ENCODE data around the gene SNRPN. TPM values are rescaled to one million over a fixed set of nuclear protein-coding genes. Genes with fewer than 3 reads are reported as not detected.
"Not testable (repeated sequence)": the region's sequence is repeated elsewhere in the genome, so short reads cannot be mapped to it uniquely, and the experiment has no call there.

SNRPN gene
- total RNA-seq, 1 donor from 2014 or later: 48.6 TPM

- no peak for DNase-seq
- POLR2A ChIA-PET: no interaction called here
- Mint-ChIP-seq H3K27me3 (no peaks in the 10 kb centered on the region), H3K4me3 (no peak overlapping the region), H3K9me3 (peaks cover 10% of the 10 kb centered on the region), H3K27ac (no peak overlapping the region), H3K36me3 (ENCODE audit: low read depth) (no peaks in the 10 kb centered on the region), H3K4me1 (no peaks in the 10 kb centered on the region)
- ATAC-seq (ENCODE audit: low read depth): no peak
- CTCF ChIA-PET: no interaction called here
- intact Hi-C loops (cut with micrococcal nuclease): no loop called here
- no peak for TF ChIP-seq CTCF (IDR thresholded peaks at IDR 0.05)
These were observed 30.6 kb upstream of the SNRPN start for GRCh38 chr15:24924153-24924552.

GRCh38 chr15:24924621-24925020 is 30.2 kb upstream of the SNRPN start:
- no peak for ATAC-seq (ENCODE audit: low read depth)
- peaks cover 10% of the 10 kb centered on the region for H3K9me3 Mint-ChIP-seq
- H3K27me3 Mint-ChIP-seq: no peaks in the 10 kb centered on the region
- no peak for TF ChIP-seq CTCF (IDR thresholded peaks at IDR 0.05)
- H3K36me3 Mint-ChIP-seq (ENCODE audit: low read depth): no peaks in the 10 kb centered on the region
- ChIA-PET POLR2A (no interaction called here), CTCF (no interaction called here)
- intact Hi-C loops (cut with micrococcal nuclease): no loop called here
- no peak for DNase-seq
- no peaks in the 10 kb centered on the region for H3K4me1 Mint-ChIP-seq
- no peak overlapping the region for H3K27ac Mint-ChIP-seq
- H3K4me3 Mint-ChIP-seq: no peak overlapping the region

GRCh38 chr15:24931874-24932732 is 22.7 kb upstream of the SNRPN start:
- ATAC-seq (ENCODE audit: low read depth); H3K27me3 Mint-ChIP-seq; DNase-seq; H3K27ac Mint-ChIP-seq; H3K36me3 Mint-ChIP-seq (ENCODE audit: low read depth); H3K4me1 Mint-ChIP-seq; intact Hi-C loops (cut with micrococcal nuclease); CTCF ChIA-PET; H3K9me3 Mint-ChIP-seq; POLR2A ChIA-PET; H3K4me3 Mint-ChIP-seq: not testable (repeated sequence)

GRCh38 chr15:24933716-24934115 is 21.1 kb upstream of the SNRPN start:
- intact Hi-C loops (cut with micrococcal nuclease): no loop called here
- Mint-ChIP-seq H3K4me3 (no peak overlapping the region), H3K27me3 (no peaks in the 10 kb centered on the region), H3K36me3 (ENCODE audit: low read depth) (no peaks in the 10 kb centered on the region), H3K27ac (no peak overlapping the region), H3K4me1 (no peaks in the 10 kb centered on the region), H3K9me3 (peaks cover 10% of the 10 kb centered on the region)
- CTCF ChIA-PET: no interaction called here
- ATAC-seq (ENCODE audit: low read depth) (no peak), DNase-seq (no peak)
- POLR2A ChIA-PET: no interaction called here
- TF ChIP-seq CTCF (IDR thresholded peaks at IDR 0.05): no peak

- H3K4me3 Mint-ChIP-seq; CTCF ChIA-PET; intact Hi-C loops (cut with micrococcal nuclease); H3K27me3 Mint-ChIP-seq; H3K9me3 Mint-ChIP-seq; POLR2A ChIA-PET; H3K36me3 Mint-ChIP-seq (ENCODE audit: low read depth); H3K4me1 Mint-ChIP-seq; DNase-seq; ATAC-seq (ENCODE audit: low read depth); H3K27ac Mint-ChIP-seq: not testable (repeated sequence)
These were observed 16.6 kb upstream of the SNRPN start for GRCh38 chr15:24938224-24938623.

GRCh38 chr15:24940236-24940635 is 14.6 kb upstream of the SNRPN start:
- ChIA-PET CTCF (no interaction called here), POLR2A (no interaction called here)
- intact Hi-C loops (cut with micrococcal nuclease): no loop called here
- H3K36me3 Mint-ChIP-seq (ENCODE audit: low read depth): no peaks in the 10 kb centered on the region
- peaks cover 11% of the 10 kb centered on the region for H3K9me3 Mint-ChIP-seq
- H3K27me3 Mint-ChIP-seq: no peaks in the 10 kb centered on the region
- no peak overlapping the region for H3K27ac Mint-ChIP-seq
- no peaks in the 10 kb centered on the region for H3K4me1 Mint-ChIP-seq
- DNase-seq (no peak), ATAC-seq (ENCODE audit: low read depth) (no peak)
- H3K4me3 Mint-ChIP-seq: no peak overlapping the region
- TF ChIP-seq CTCF (IDR thresholded peaks at IDR 0.05): no peak

Measured in activated B cell treated with CpG ODN at 0.5 μM for 24 hours (primary cell).